ENCODE measurements around the gene CDKN2AIP.

GRCh38 chr4:183435803-183436202 lies 8.6 kb upstream of the CDKN2AIP start:
- TF ChIP-seq CTCF (IDR thresholded peaks at IDR 0.05 in 2 of 3, conservative IDR thresholded peaks at IDR 0.05 in 1 of 3; ENCODE audit: borderline replicate concordance in 1 of 3, insufficient read depth in 1 of 3, low read depth in 2 of 3, low read length in 2 of 3) (no peak), CBX3 (IDR thresholded peaks at IDR 0.05; ENCODE audit: low read depth) (no peak), TCF7L2 (IDR thresholded peaks at IDR 0.05; ENCODE audit: borderline replicate concordance, extremely low read depth, insufficient read depth, insufficient read length) (no peak), ZFX (IDR thresholded peaks at IDR 0.05) (no peak), SRF (IDR thresholded peaks at IDR 0.05; ENCODE audit: low read depth) (no peak), MAX (IDR thresholded peaks at IDR 0.05) (no peak)
- TF ChIP-seq, protein P1, sequence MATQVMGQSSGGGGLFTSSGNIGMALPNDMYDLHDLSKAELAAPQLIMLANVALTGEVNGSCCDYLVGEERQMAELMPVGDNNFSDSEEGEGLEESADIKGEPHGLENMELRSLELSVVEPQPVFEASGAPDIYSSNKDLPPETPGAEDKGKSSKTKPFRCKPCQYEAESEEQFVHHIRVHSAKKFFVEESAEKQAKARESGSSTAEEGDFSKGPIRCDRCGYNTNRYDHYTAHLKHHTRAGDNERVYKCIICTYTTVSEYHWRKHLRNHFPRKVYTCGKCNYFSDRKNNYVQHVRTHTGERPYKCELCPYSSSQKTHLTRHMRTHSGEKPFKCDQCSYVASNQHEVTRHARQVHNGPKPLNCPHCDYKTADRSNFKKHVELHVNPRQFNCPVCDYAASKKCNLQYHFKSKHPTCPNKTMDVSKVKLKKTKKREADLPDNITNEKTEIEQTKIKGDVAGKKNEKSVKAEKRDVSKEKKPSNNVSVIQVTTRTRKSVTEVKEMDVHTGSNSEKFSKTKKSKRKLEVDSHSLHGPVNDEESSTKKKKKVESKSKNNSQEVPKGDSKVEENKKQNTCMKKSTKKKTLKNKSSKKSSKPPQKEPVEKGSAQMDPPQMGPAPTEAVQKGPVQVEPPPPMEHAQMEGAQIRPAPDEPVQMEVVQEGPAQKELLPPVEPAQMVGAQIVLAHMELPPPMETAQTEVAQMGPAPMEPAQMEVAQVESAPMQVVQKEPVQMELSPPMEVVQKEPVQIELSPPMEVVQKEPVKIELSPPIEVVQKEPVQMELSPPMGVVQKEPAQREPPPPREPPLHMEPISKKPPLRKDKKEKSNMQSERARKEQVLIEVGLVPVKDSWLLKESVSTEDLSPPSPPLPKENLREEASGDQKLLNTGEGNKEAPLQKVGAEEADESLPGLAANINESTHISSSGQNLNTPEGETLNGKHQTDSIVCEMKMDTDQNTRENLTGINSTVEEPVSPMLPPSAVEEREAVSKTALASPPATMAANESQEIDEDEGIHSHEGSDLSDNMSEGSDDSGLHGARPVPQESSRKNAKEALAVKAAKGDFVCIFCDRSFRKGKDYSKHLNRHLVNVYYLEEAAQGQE (IDR thresholded peaks at IDR 0.05; ENCODE audit: low read depth): no peak
- TF ChIP-seq, protein P2, sequence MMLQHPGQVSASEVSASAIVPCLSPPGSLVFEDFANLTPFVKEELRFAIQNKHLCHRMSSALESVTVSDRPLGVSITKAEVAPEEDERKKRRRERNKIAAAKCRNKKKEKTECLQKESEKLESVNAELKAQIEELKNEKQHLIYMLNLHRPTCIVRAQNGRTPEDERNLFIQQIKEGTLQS (IDR thresholded peaks at IDR 0.05): no peak
